Ureter (tissue), 1 donor: ENCODE results near the gene CHST8. TPM values are rescaled to one million over a fixed set of nuclear protein-coding genes. Genes with fewer than 3 reads are reported as not detected.

Experiments
- DNase-seq: peaks from one replicate; pipeline ENCODE4 v3.0.0-alpha.2; 2020; ENCODE audit warnings: low spot score
- total RNA-seq: library from RNA; stranded (reverse); gene quantifications from one replicate; pipeline ENCODE4 v1.2.4, GENCODE V29; 2023
- donor health status: DM: yes; HTN: yes; CAD: no.

Gene CHST8
- total RNA-seq, 1 donor from 2014 or later = 0.89 TPM

DNA sequence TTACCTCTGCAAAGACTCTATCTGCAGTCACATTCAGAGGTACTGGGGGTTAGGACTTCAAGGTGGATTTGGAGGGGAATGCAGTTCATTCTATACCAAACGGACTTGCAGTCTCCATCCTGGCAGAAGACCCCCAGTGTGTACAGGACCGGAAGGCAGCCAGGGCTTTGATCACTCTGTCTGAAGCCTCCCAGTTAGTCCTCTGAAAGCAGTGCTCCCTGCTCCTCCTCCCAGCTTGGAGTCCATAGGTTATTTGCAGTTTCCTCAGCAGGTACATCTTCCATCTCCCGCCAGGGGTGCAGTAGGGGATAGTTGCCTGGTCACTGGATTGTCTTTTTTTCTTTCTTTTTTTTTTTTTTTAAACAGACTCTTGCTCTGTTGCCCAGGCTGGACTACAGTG is 96.1 kb downstream of the CHST8 start:
- DNase-seq = no peak

GRCh38 chr19:33718651-33719254 is 97.0 kb downstream of the CHST8 start:
- DNase-seq = no peak

DNA sequence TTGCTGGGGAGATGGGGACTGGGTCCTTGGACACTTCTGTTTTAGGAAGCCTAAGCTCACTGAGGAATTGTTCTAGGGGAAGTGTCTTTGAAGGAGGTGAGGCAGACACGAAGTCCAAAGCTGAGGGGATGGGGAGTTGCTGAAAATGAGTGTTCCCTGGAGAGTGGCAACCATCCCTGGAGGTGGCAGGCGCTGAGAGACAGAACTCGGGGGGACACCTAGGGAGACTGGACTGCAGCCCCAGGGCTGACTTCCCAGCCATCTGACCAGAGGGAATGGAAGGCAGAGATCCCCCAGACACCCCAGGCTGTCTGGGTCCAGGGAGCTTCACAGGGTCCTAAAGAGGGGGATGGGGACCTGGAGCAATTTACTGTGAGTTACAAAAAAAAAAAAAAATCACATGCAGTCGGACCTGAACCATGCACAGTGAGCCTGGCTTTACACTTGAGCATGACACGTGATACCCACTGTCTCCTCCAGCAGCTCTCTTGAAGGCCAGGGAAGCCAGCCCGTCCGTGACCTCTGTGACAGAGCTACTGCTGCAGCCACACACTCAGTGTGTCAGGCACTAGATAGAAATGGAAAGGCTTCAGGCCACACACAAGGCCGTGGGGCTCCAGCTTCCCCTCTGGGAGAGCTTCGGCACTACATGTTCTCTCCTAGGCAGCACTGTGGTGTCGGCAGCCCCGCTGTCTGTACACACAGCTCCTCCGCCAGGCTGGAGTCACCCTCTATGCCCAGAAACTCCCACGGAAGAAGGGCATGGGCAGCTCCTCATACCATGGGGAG is 97.8 kb downstream of the CHST8 start:
- no peak for DNase-seq

DNA sequence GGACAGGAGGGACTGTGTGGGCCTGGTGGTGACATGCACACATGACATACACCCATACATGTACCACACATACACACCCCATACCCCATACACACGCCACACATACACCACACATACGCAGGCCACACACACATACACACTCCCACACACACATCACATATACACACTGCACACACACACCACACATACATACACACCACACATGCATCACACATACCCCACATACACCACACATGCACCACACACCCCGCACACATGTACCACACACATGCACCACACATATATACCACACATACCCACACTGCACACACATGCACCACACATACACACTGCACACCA is 98.4 kb downstream of the CHST8 start:
- DNase-seq = no peak

DNA sequence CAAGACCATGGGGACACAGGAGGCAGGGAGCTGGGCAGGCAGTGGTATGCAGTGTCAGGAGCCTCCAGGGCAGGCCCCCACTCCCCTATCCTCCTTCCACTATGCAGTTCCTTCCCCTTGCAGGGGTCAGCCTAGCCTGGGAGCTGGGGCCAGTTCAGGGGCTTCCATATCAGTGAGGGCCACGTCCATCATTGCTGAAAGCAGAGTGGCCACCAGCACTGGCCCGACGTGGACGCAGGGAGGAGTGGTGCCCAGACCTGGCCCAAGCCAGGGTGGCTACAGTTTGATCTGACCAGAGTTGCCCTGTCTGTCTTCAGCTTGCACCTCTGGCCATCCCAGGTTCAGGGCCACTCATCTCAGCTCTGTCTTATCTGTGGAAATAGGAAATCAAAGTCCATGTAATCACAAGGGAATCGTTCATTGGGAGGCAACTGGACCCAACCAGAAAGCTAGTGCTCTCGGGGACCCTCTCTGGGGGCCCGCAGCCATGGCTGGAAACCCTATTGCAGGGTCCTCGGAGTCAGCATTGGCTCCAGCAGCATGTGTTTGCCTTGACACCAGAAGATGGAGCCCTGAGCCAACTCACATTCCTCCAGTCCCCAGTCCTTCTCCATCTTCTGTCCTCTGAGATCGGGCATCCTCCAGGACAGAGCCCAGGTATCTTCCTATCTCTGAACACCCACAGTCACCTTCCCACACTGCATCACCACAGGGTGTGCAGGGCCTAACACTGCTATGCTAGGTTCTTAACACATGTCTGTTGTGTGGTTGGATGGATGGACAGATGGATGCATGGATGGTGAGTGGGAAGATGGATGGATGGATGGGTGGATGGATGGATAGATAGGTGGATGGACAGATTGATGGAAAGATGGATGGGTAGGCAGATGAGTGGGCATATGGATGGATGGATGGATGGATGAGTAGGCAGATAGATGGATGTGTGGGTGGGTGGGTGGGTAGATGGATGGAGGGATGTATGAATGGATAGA is 99.2 kb downstream of the CHST8 start:
- DNase-seq = no peak

DNA sequence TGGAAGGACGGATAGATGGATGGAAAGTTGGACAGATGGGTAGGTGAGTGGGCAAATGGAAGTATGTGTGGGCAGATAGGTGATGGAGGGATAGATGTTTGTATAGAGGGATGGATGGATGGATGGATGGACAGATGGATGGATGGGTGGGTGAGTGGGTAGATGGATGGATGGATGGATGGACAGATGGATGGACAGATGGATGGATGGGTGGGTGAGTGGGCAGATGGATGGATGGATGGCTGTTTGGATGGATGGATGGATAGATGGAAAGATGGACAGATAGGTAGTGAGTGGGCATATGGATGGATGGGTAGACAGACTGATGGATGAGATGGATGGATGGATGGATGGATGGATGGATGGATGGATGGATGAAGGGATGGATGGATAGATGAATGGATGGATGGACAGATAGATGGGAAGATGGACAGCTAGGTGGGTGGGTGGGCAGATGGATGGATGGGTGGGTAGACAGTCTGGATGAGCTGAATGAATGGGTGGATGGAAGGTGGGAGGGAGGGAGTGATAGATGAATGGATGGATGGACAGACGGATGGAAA is 100.1 kb downstream of the CHST8 start:
- no peak for DNase-seq

DNA sequence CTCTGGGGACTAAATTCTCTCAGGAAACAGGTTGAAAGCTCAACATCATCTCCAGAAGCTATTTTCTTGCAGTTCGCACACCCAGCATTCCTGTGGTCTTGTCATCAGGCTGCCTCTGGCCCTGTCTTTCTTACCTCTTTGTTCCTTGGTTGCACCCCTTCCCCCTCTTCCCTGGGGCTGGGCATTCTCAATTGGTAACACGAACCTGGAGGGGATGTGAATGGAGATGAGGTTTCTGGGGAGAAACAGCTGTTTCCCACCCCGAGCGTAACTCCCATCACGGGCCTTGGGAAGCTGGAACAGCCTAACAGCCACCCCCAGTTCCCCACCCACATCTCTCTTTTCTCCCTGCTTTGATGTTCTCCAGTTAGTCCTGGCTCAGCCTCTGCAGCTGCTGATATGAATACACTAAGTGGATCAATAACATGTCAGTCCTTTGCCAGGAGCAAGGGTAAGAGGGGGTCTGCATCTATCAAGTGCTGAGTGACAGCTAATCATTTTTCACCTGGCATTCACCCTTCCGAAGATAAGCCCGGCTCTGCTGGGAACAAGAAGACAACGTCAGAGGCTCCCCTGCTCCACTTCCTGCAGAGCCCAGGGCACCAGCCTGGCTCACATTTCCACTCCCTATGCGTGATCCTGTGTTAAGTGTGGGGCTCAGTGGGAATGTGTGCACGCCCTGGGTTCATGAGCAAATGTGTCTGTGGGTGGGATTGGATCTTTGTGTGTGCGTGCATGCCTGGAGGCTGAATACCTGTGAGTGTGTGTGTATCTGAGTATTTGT is 100.9 kb downstream of the CHST8 start:
- DNase-seq = no peak

GRCh38 chr19:33723512-33723911 is 101.8 kb downstream of the CHST8 start:
- no peak for DNase-seq

GRCh38 chr19:33724021-33724720 is 102.4 kb downstream of the CHST8 start:
- no peak for DNase-seq

DNA sequence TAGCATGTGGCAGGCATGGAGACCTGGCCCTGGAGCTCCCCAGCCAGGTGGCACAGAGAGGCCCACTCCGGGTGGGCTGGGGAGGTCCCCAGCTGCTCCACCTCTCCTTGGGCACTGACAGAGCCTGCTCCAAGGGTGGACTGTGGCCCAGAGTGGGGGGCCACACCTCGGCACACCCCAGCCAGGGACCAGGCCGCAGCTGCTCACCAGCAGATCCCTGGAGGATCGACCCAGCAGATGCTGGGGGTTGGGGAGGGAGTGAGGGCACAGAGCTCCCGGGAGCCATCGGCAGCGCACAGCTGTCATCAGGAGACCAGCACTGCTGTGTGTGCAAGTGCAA is 102.9 kb downstream of the CHST8 start:
- no peak for DNase-seq

GRCh38 chr19:33725567-33725966 is 103.8 kb downstream of the CHST8 start:
- no peak for DNase-seq

DNA sequence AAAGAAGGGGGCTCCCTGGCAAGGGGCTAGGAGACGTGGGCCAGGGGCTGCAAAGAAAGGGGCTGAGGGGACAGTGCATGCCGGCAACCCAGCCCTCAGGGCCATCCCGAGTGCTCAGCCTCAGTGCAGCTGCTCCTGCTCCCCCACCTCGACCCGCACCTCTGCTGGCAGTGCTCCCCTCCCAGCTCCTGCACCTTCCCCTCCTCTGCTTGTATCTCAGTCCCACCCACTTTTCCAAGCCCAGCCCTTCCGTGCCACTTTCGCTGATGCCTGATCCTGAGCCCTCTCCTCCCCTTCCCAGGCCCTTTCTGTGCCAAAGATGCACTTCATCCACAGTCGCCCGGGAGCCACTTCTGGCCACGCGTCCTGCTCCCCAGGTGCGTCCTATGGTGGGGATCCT is 105.0 kb downstream of the CHST8 start:
- no peak for DNase-seq

GRCh38 chr19:33727331-33727998 is 105.7 kb downstream of the CHST8 start:
- no peak for DNase-seq

- no peak for DNase-seq
Measured at GRCh38 chr19:33728141-33728540, 106.4 kb downstream of the CHST8 start.

DNA sequence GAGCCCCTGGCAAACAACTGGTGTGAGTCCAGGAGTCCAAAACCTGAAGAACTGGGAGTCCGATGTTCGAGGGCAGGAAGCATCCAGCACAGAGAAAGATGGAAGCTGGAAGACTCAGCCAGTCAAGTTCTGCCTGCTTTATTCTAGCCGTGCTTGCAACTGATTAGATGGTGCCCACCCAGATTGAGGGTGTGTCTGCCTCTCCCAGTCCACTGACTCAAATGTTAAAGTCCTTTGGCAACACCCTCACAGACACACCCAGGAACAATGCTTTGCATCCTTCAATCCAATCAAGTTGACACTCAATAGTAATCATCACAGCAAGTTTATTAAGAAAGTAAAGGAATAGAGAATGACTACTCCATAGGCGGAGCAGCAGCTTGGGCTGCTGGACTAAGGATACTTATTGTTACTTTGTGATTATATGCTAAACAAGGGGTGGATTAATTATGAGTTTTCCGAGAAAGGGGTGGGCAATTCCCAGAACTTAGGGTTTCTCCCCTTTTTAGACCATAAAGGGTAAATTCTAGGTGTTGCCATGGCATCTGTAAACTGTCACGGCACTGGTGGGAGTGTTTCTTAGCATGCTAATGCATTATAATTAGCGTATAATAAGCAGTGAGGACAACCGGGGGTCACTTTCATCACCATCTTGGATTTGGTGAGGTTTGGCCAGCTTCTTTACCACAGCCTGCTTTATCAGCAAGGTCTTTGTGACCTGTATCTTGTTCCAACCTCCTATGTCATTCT is 109.3 kb downstream of the CHST8 start:
- DNase-seq = no peak

DNA sequence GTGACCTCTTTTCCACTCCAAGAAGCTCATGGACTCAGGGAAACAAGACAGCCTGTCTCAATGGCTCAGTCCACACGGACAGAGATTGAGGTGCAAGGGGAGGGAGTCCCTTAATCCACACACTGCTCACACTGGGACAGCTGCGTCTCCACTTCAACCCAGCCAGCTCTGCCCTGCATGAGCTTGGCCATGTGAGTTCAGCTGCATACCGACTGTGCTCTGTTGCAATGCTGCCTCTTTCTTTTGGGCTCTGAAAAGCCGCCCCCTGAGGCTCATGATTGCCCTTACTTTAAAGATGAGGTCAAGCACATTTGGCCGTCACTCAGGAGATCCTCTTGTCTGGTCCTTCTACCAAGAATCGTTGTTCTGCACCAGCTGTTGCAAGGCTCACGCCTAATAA is 110.1 kb downstream of the CHST8 start:
- no peak for DNase-seq

DNA sequence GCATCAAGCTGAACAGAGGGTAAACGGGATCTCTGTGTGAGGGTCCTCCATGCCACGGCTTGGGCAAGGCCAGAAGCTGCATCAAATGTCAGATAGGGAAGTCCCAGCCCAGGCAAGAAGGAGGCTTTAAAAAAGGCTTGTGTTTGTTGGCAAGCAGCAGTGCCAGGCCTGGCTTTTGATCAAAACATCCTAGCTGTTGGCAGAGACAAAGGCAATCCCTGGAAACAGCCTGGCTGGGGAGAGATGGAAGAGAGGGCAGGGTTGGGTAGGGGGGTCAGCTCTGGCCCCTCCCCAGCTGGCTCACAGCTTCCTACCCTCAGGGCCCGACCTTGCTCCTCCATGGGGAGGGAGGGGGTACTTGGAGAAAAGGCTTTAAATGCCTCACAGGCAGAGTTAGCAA is 113.2 kb downstream of the CHST8 start:
- peak; percentile 49 for DNase-seq

- no peak for DNase-seq
Measured at GRCh38 chr19:33736158-33736557, 114.4 kb downstream of the CHST8 start.

DNA sequence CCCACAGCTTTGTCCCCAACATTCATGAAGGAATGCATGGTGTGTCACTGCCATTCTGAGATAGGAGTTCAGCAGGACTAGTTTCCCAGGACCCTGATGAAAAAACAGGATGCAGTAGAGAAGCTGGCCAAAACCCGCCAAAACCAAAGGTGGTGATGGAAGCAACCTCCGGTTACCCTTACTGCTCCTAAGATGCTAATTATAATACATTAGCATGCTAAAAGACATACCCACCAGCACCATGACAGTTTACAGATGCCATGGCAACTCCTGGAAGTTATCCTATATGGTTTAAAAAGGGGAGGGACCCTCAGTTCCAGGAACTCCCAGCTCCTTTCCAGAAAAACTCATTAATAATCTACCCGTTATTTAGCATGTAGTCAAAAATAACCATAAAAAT is 115.0 kb downstream of the CHST8 start:
- DNase-seq = no peak
